MM.1S (cell line): ENCODE measurements around the gene DPH2.

Experiments used
- DNase-seq: peaks from one replicate; pipeline ENCODE4 v3.0.0-alpha.2; 2015
- H2AFZ ChIP-seq: fragments of 300-600 bp; sonication (generic); 2 replicates; pipeline ENCODE4 v1.6.0; 2016; ENCODE audit warnings: antibody characterized with exemption, low read length
- H3F3A ChIP-seq: fragments of 300-600 bp; sonication (generic); 2 replicates; pipeline ENCODE4 v1.6.1; 2016; ENCODE audit warnings: mild to moderate bottlenecking, antibody characterized with exemption, low read length, moderate library complexity, mixed read lengths; ENCODE audit not compliant: insufficient read depth
- H3K27ac ChIP-seq: fragments of 300-600 bp; sonication (generic); 2 replicates; pipeline ENCODE4 v1.5.1; 2016; ENCODE audit warnings: mild to moderate bottlenecking, low read length
- H3K27me3 ChIP-seq: fragments of 300-600 bp; sonication (generic); replicated peaks from 2 replicates; pipeline ENCODE4 v1.6.0; 2016; ENCODE audit warnings: low read length; ENCODE audit not compliant: insufficient read depth
- H3K36me3 ChIP-seq: fragments of 300-600 bp; sonication (generic); replicated peaks from 2 replicates; pipeline ENCODE4 v1.6.1; 2016; ENCODE audit warnings: mild to moderate bottlenecking, low read length, mixed read lengths; ENCODE audit not compliant: insufficient read depth
- H3K4me1 ChIP-seq: fragments of 300-600 bp; sonication (generic); 2 replicates; pipeline ENCODE4 v1.6.1; 2016; ENCODE audit warnings: low read length, mixed read lengths
- H3K4me2 ChIP-seq: fragments of 300-600 bp; sonication (generic); 2 replicates; pipeline ENCODE4 v1.6.0; 2016; ENCODE audit warnings: low read depth, low read length
- H3K4me3 ChIP-seq: fragments of 300-600 bp; sonication (generic); 2 replicates; pipeline ENCODE4 v1.5.1; 2016; ENCODE audit warnings: low read length, mixed read lengths
- H3K79me2 ChIP-seq: fragments of 300-600 bp; sonication (generic); 2 replicates; pipeline ENCODE4 v1.6.1; 2016; ENCODE audit warnings: mixed run types, low read length, mixed read lengths
- H3K9ac ChIP-seq: fragments of 300-600 bp; sonication (generic); 2 replicates; pipeline ENCODE4 v1.6.1; 2016; ENCODE audit warnings: low read length, mixed read lengths
- H3K9me2 ChIP-seq: fragments of 300-600 bp; sonication (generic); replicated peaks from 2 replicates; pipeline ENCODE4 v1.6.1; 2016; ENCODE audit warnings: mild to moderate bottlenecking, low read length, mixed read lengths; ENCODE audit not compliant: insufficient read depth
- H3K9me3 ChIP-seq: fragments of 300-600 bp; sonication (generic); replicated peaks from 2 replicates; pipeline ENCODE4 v1.6.1; 2016; ENCODE audit warnings: mild to moderate bottlenecking, low read length, mixed read lengths; ENCODE audit not compliant: insufficient read depth
- H4K20me1 ChIP-seq: fragments of 300-600 bp; sonication (generic); 2 replicates; pipeline ENCODE4 v1.6.1; 2016; ENCODE audit warnings: mild to moderate bottlenecking, low read length, moderate library complexity, mixed read lengths; ENCODE audit not compliant: insufficient read depth
- EZH2 ChIP-seq: fragments of 300-600 bp; sonication (generic); optimal IDR thresholded peaks from 2 replicates; pipeline ENCODE3; 2017; ENCODE audit warnings: low read depth, mild to moderate bottlenecking, antibody characterized with exemption, low read length, mixed read lengths
- EZH2phosphoT487 ChIP-seq: fragments of 300-600 bp; sonication (generic); IDR thresholded peaks from 2 replicates; pipeline ENCODE4 v1.6.1; 2018; ENCODE audit warnings: antibody characterized with exemption, low read length
- TF ChIP-seq, protein P1 (sequence below): fragments of 300-600 bp; sonication (generic); IDR thresholded peaks from 2 replicates; pipeline ENCODE4 v1.5.1; 2016; ENCODE audit warnings: antibody characterized with exemption, low read length, mixed read lengths

DPH2 gene

DNA sequence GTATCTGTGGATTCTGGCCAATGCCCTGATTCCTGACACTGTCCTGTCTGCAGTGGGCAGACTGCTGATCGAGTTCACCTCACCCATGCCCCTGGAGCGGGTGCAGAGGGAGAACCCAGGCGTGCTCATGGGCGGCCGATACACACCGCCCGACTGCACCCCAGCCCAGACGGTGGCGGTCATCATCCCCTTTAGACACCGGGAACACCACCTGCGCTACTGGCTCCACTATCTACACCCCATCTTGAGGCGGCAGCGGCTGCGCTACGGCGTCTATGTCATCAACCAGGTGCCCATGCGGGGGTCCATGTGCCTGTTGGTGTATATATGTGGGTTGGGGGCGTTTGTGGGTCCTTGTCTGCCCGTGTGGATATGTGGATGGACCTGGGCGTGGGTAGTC lies 11.8 kb downstream of the DPH2 start:
- Histone ChIP-seq H2AFZ (no peak overlapping the region), H3K4me1 (peaks cover 16% of the 10 kb centered on the region; the same call in 1 of the 2 replicates), H3F3A (peaks cover 13% of the 10 kb centered on the region; the same call in 1 of the 2 replicates), H3K27me3 (no peaks in the 10 kb centered on the region), H4K20me1 (no peaks in the 10 kb centered on the region), H3K9me3 (no peaks in the 10 kb centered on the region), H3K4me3 (no peak overlapping the region), H3K36me3 (0 out of 2 replicates have a peak, but pooled peaks cover 3% of the 10 kb centered on the region), H3K9me2 (no peaks in the 10 kb centered on the region), H3K9ac (no peak overlapping the region), H3K79me2 (peaks cover 31% of the 10 kb centered on the region), H3K27ac (no peak overlapping the region), H3K4me2 (no peak overlapping the region)
- DNase-seq = no peak
- TF ChIP-seq EZH2phosphoT487 = no peak
- no peak for TF ChIP-seq EZH2
- TF ChIP-seq, protein P1, sequence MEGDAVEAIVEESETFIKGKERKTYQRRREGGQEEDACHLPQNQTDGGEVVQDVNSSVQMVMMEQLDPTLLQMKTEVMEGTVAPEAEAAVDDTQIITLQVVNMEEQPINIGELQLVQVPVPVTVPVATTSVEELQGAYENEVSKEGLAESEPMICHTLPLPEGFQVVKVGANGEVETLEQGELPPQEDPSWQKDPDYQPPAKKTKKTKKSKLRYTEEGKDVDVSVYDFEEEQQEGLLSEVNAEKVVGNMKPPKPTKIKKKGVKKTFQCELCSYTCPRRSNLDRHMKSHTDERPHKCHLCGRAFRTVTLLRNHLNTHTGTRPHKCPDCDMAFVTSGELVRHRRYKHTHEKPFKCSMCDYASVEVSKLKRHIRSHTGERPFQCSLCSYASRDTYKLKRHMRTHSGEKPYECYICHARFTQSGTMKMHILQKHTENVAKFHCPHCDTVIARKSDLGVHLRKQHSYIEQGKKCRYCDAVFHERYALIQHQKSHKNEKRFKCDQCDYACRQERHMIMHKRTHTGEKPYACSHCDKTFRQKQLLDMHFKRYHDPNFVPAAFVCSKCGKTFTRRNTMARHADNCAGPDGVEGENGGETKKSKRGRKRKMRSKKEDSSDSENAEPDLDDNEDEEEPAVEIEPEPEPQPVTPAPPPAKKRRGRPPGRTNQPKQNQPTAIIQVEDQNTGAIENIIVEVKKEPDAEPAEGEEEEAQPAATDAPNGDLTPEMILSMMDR = no peak

GRCh38 chr1:43982241-43982640 lies 12.4 kb downstream of the DPH2 start:
- Histone ChIP-seq H3K4me2 (no peak overlapping the region), H3K9ac (no peak overlapping the region), H3K4me1 (peaks cover 14% of the 10 kb centered on the region; the same call in 1 of the 2 replicates), H3K27ac (no peak overlapping the region), H2AFZ (no peak overlapping the region), H3F3A (peaks cover 10% of the 10 kb centered on the region; the same call in 1 of the 2 replicates), H3K79me2 (peaks cover 25% of the 10 kb centered on the region), H4K20me1 (no peaks in the 10 kb centered on the region), H3K9me3 (no peaks in the 10 kb centered on the region), H3K36me3 (no peaks in the 10 kb centered on the region), H3K4me3 (no peak overlapping the region), H3K27me3 (no peaks in the 10 kb centered on the region), H3K9me2 (no peaks in the 10 kb centered on the region)
- TF ChIP-seq EZH2 (no peak), EZH2phosphoT487 (no peak)
- TF ChIP-seq, protein P1 = no peak
- no peak for DNase-seq

DNA sequence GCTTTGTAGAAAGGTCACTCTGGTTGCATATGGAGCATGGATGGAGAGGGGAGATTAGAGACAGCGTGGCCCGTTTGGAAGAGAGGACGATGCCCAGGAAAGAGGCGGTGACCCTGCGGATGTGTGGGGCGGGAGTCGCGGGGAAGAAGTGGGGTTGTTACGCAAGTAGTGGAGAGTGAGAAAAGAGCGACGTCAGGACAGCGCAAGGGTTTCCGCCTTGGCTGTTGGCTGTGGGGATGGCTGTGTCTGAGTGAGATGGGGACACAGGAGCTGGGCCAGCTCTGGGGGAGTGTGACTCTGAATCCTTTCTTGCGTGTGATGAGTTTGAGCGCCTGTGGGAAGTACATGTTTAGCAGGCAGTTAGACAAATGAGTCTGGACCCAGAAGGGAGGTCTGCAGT lies 13.0 kb downstream of the DPH2 start:
- no peak for DNase-seq
- H3K4me3 ChIP-seq = no peak overlapping the region
- H3K9me3 ChIP-seq = no peaks in the 10 kb centered on the region
- no peaks in the 10 kb centered on the region for H3K9me2 ChIP-seq
- peaks cover 6% of the 10 kb centered on the region; the same call in 1 of the 2 replicates for H3F3A ChIP-seq
- H3K9ac ChIP-seq = no peak overlapping the region
- peaks cover 20% of the 10 kb centered on the region for H3K79me2 ChIP-seq
- no peak overlapping the region for H2AFZ ChIP-seq
- no peaks in the 10 kb centered on the region for H3K36me3 ChIP-seq
- H3K4me1 ChIP-seq = peaks cover 12% of the 10 kb centered on the region; the same call in 1 of the 2 replicates
- TF ChIP-seq EZH2 (no peak), EZH2phosphoT487 (no peak)
- TF ChIP-seq, protein P1 = no peak
- H4K20me1 ChIP-seq = no peaks in the 10 kb centered on the region
- H3K27me3 ChIP-seq = no peaks in the 10 kb centered on the region
- H3K27ac ChIP-seq = no peak overlapping the region
- H3K4me2 ChIP-seq = no peak overlapping the region
